Hindlimb muscle (tissue), 1 donor: ENCODE data around the gene OBI1. TPM values are rescaled to one million over a fixed set of nuclear protein-coding genes. Genes with fewer than 3 reads are reported as not detected.

Experiments
- DNase-seq: peaks from one replicate; pipeline ENCODE4 v3.0.0-alpha.2; 2013
- polyA plus RNA-seq: library from polyadenylated mRNA; unstranded; fragments of 120-200 nt; gene quantifications from one replicate; pipeline ENCODE4 v1.2.1, GENCODE V29; 2013; ENCODE audit not compliant: insufficient read length

OBI1 gene
- polyA plus RNA-seq, 1 donor = 13.0 TPM

- DNase-seq = peak; percentile 62
Observed at GRCh38 chr13:78603240-78603957, 55.6 kb downstream of the OBI1 start, which contains the start of gene POU4F1. Gene POU4F1 (minus strand): TSS chr13:78603552. CDS start chr13:78603326, 226 bp downstream.

- no peak for DNase-seq
Observed at GRCh38 chr13:78602561-78603239, 56.3 kb downstream of the OBI1 start.

GRCh38 chr13:78601874-78602560 lies 56.9 kb downstream of the OBI1 start:
- DNase-seq = no peak

- no peak for DNase-seq
Observed at GRCh38 chr13:78601124-78601873, 57.7 kb downstream of the OBI1 start.

GRCh38 chr13:78600280-78600883 lies 58.6 kb downstream of the OBI1 start:
- no peak for DNase-seq

- no peak for DNase-seq
Observed at GRCh38 chr13:78599645-78600279, 59.2 kb downstream of the OBI1 start.

GRCh38 chr13:78598966-78599644 lies 59.9 kb downstream of the OBI1 start:
- DNase-seq = no peak

- no peak for DNase-seq
Observed at GRCh38 chr13:78598116-78598781, 60.7 kb downstream of the OBI1 start.

- DNase-seq = no peak
Observed at GRCh38 chr13:78597602-78597932, 61.4 kb downstream of the OBI1 start.

GRCh38 chr13:78596736-78597601 lies 62.0 kb downstream of the OBI1 start:
- DNase-seq = no peak

GRCh38 chr13:78596399-78596735 lies 62.6 kb downstream of the OBI1 start:
- DNase-seq = no peak

- no peak for DNase-seq
Observed at GRCh38 chr13:78595495-78596398, 63.2 kb downstream of the OBI1 start.

- DNase-seq = no peak
Observed at GRCh38 chr13:78594456-78594975, 64.4 kb downstream of the OBI1 start.

- DNase-seq = no peak
Observed at GRCh38 chr13:78593652-78594455, 65.1 kb downstream of the OBI1 start.

- DNase-seq = no peak
Observed at GRCh38 chr13:78593129-78593528, 65.8 kb downstream of the OBI1 start.

- DNase-seq = no peak
Observed at GRCh38 chr13:78592584-78592983, 66.4 kb downstream of the OBI1 start.

- no peak for DNase-seq
Observed at GRCh38 chr13:78589206-78589605, 69.7 kb downstream of the OBI1 start.

- DNase-seq = no peak
Observed at GRCh38 chr13:78587395-78587794, 71.6 kb downstream of the OBI1 start.
